Keratinocyte (primary cell): Measurements from ENCODE around the gene C19orf47.

Source experiments
- CTCF ChIP-seq, 3 experiments: IDR thresholded peaks in 1 of 3; conservative IDR thresholded peaks in 1 of 3; optimal IDR thresholded peaks in 1 of 3; 2 replicates in 2 of 3; 3 replicates in 1 of 3; pipeline versions ENCODE3 to v1.5.1; 2011; ENCODE audit warnings: low read length in 3 of 3, mild to moderate bottlenecking in 3 of 3, moderate library complexity in 2 of 3, control low read depth in 1 of 3, inconsistent platforms in 1 of 3; ENCODE audit not compliant: insufficient read depth in 2 of 3; ENCODE audit errors: extremely low read depth in 1 of 3
- EZH2 ChIP-seq: IDR thresholded peaks from one replicate; pipeline ENCODE4 v1.6.1; 2012; ENCODE audit warnings: inconsistent platforms, mild to moderate bottlenecking, low read length, moderate library complexity

- TF ChIP-seq CTCF (optimal IDR thresholded peaks at IDR 0.05 in 1 of 3, IDR thresholded peaks at IDR 0.05 in 1 of 3, conservative IDR thresholded peaks at IDR 0.05 in 1 of 3; ENCODE audit: extremely low read depth in 1 of 3, insufficient read depth in 2 of 3, low read length in 3 of 3) = no peak
- no peak for TF ChIP-seq EZH2
Measured at GRCh38 chr19:40356681-40357595, 8.7 kb upstream of the C19orf47 start.
